Measurements from ENCODE around the gene BICD1.
A peak's percentile ranks its signal among the peaks of the same experiment; 100 is the strongest.
"Not testable (repeated sequence)": the region's sequence is repeated elsewhere in the genome, so short reads cannot be mapped to it uniquely, and the experiment has no call there.

BICD1 gene

GRCh38 chr12:32249777-32250176 is 143.1 kb downstream of the BICD1 start:
- DNase-seq = no peak

GRCh38 chr12:32252199-32253073 is 145.8 kb downstream of the BICD1 start:
- no peak for DNase-seq

- DNase-seq = no peak
Measured at GRCh38 chr12:32253154-32253790, 146.6 kb downstream of the BICD1 start.

GRCh38 chr12:32254260-32254956 is 147.8 kb downstream of the BICD1 start:
- DNase-seq = no peak

GRCh38 chr12:32255588-32255987 is 148.9 kb downstream of the BICD1 start:
- no peak for DNase-seq

- no peak for DNase-seq
Measured at GRCh38 chr12:32257695-32258496, 151.2 kb downstream of the BICD1 start.

GRCh38 chr12:32260696-32261095 is 154.0 kb downstream of the BICD1 start:
- no peak for DNase-seq

- DNase-seq = no peak
Measured at GRCh38 chr12:32261638-32262037, 155.0 kb downstream of the BICD1 start.

- peak; percentile 73 to 78 for DNase-seq
Measured at GRCh38 chr12:32264961-32265360, 158.3 kb downstream of the BICD1 start.

- DNase-seq = no peak
Measured at GRCh38 chr12:32265456-32265855, 158.8 kb downstream of the BICD1 start.

GRCh38 chr12:32265951-32266350 is 159.3 kb downstream of the BICD1 start:
- peak; percentile 54 to 58 for DNase-seq

- DNase-seq = no peak
Measured at GRCh38 chr12:32266756-32267155, 160.1 kb downstream of the BICD1 start.

- no peak for DNase-seq
Measured at GRCh38 chr12:32270818-32271710, 164.4 kb downstream of the BICD1 start.

- DNase-seq = no peak
Measured at GRCh38 chr12:32272465-32272864, 165.8 kb downstream of the BICD1 start.

- no peak for DNase-seq
Measured at GRCh38 chr12:32273063-32273522, 166.4 kb downstream of the BICD1 start.

- no peak for DNase-seq
Measured at GRCh38 chr12:32273712-32274111, 167.1 kb downstream of the BICD1 start.

GRCh38 chr12:32274665-32275064 is 168.0 kb downstream of the BICD1 start:
- DNase-seq = no peak

- DNase-seq = not testable (repeated sequence)
Measured at GRCh38 chr12:32275520-32275919, 168.9 kb downstream of the BICD1 start.

GRCh38 chr12:32277774-32278173 is 171.1 kb downstream of the BICD1 start:
- no peak for DNase-seq

- no peak for DNase-seq
Measured at GRCh38 chr12:32281098-32281497, 174.5 kb downstream of the BICD1 start.

- DNase-seq = no peak
Measured at GRCh38 chr12:32284561-32284960, 177.9 kb downstream of the BICD1 start.

- DNase-seq = no peak
Measured at GRCh38 chr12:32285021-32285420, 178.4 kb downstream of the BICD1 start.

Measured in Kasumi-1 (cell line).